Measurements from ENCODE around the gene OPCML. TPM values are rescaled to one million over a fixed set of nuclear protein-coding genes. Genes with fewer than 3 reads are reported as not detected.

The OPCML gene
- total RNA-seq, 1 donor from 2014 or later, result not detected

- no peak for TF ChIP-seq CTCF (IDR thresholded peaks at IDR 0.05)
- Histone ChIP-seq H3K9me3 (no peaks in the 10 kb centered on the region), H3K4me3 (no peak overlapping the region), H3K27me3 (no peaks in the 10 kb centered on the region), H3K27ac (no peak overlapping the region), H3K36me3 (no peaks in the 10 kb centered on the region), H3K4me1 (no peaks in the 10 kb centered on the region)
- intact Hi-C loops (cut with DNase I), result no loop called here
- no peak for DNase-seq (ENCODE audit: low spot score in 2 of 2)
Observed at GRCh38 chr11:133271871-133272776, 260.2 kb downstream of the OPCML start.

GRCh38 chr11:133271206-133271605 is 261.1 kb downstream of the OPCML start:
- Histone ChIP-seq H3K4me1 (no peaks in the 10 kb centered on the region), H3K36me3 (no peaks in the 10 kb centered on the region), H3K27ac (no peak overlapping the region), H3K27me3 (no peaks in the 10 kb centered on the region), H3K4me3 (no peak overlapping the region), H3K9me3 (no peaks in the 10 kb centered on the region)
- intact Hi-C loops (cut with DNase I), result no loop called here
- no peak for TF ChIP-seq CTCF (IDR thresholded peaks at IDR 0.05)
- DNase-seq (ENCODE audit: low spot score in 2 of 2), result no peak

GRCh38 chr11:133269267-133269666 is 263.0 kb downstream of the OPCML start:
- no peak for TF ChIP-seq CTCF (IDR thresholded peaks at IDR 0.05)
- intact Hi-C loops (cut with DNase I), result no loop called here
- Histone ChIP-seq H3K4me1 (no peaks in the 10 kb centered on the region), H3K4me3 (no peak overlapping the region), H3K36me3 (no peaks in the 10 kb centered on the region), H3K27me3 (no peaks in the 10 kb centered on the region), H3K27ac (no peak overlapping the region), H3K9me3 (no peaks in the 10 kb centered on the region)
- no peak for DNase-seq (ENCODE audit: low spot score in 2 of 2)

GRCh38 chr11:133266986-133267385 is 265.3 kb downstream of the OPCML start:
- no peaks in the 10 kb centered on the region for H3K4me1 ChIP-seq
- DNase-seq (ENCODE audit: low spot score in 2 of 2), result no peak
- H3K9me3 ChIP-seq, result no peaks in the 10 kb centered on the region
- H3K4me3 ChIP-seq, result no peak overlapping the region
- no peak overlapping the region for H3K27ac ChIP-seq
- no peaks in the 10 kb centered on the region for H3K27me3 ChIP-seq
- no peaks in the 10 kb centered on the region for H3K36me3 ChIP-seq
- intact Hi-C loops (cut with DNase I), result no loop called here
- TF ChIP-seq CTCF (IDR thresholded peaks at IDR 0.05), result no peak

GRCh38 chr11:133265530-133266035 is 266.7 kb downstream of the OPCML start:
- no peak for TF ChIP-seq CTCF (IDR thresholded peaks at IDR 0.05)
- H3K4me3 ChIP-seq, result no peak overlapping the region
- no peak overlapping the region for H3K27ac ChIP-seq
- H3K36me3 ChIP-seq, result no peaks in the 10 kb centered on the region
- no peaks in the 10 kb centered on the region for H3K9me3 ChIP-seq
- DNase-seq (ENCODE audit: low spot score in 2 of 2), result no peak
- H3K4me1 ChIP-seq, result no peaks in the 10 kb centered on the region
- intact Hi-C loops (cut with DNase I), result no loop called here
- H3K27me3 ChIP-seq, result no peaks in the 10 kb centered on the region
